ENCODE results near the gene RORC.

GRCh38 chr1:151830055-151830454, 1.5 kb downstream of the RORC start:
- TF ChIP-seq POLR2A (IDR thresholded peaks at IDR 0.05): no peak
- TF ChIP-seq, protein P1, sequence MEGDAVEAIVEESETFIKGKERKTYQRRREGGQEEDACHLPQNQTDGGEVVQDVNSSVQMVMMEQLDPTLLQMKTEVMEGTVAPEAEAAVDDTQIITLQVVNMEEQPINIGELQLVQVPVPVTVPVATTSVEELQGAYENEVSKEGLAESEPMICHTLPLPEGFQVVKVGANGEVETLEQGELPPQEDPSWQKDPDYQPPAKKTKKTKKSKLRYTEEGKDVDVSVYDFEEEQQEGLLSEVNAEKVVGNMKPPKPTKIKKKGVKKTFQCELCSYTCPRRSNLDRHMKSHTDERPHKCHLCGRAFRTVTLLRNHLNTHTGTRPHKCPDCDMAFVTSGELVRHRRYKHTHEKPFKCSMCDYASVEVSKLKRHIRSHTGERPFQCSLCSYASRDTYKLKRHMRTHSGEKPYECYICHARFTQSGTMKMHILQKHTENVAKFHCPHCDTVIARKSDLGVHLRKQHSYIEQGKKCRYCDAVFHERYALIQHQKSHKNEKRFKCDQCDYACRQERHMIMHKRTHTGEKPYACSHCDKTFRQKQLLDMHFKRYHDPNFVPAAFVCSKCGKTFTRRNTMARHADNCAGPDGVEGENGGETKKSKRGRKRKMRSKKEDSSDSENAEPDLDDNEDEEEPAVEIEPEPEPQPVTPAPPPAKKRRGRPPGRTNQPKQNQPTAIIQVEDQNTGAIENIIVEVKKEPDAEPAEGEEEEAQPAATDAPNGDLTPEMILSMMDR (IDR thresholded peaks at IDR 0.05): no peak
- TF ChIP-seq EP300 (IDR thresholded peaks at IDR 0.05): no peak
